ENCODE data around the gene HSP90AB1.

DNA sequence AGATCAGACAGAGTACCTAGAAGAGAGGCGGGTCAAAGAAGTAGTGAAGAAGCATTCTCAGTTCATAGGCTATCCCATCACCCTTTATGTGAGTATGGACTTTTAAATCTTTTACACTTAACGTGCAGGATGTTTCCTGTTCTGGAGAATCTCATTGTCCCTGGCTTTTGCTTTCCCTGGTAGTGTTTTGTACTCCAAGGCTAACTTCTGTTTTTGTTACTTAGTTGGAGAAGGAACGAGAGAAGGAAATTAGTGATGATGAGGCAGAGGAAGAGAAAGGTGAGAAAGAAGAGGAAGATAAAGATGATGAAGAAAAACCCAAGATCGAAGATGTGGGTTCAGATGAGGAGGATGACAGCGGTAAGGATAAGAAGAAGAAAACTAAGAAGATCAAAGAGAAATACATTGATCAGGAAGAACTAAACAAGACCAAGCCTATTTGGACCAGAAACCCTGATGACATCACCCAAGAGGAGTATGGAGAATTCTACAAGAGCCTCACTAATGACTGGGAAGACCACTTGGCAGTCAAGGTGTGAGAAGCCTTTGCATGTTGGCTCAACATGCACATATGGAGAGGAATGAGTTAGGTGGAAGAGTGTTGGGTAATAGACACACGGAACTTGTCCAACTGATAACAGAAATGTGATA is 3.3 kb downstream of the HSP90AB1 start:
- TF ChIP-seq, protein P1, sequence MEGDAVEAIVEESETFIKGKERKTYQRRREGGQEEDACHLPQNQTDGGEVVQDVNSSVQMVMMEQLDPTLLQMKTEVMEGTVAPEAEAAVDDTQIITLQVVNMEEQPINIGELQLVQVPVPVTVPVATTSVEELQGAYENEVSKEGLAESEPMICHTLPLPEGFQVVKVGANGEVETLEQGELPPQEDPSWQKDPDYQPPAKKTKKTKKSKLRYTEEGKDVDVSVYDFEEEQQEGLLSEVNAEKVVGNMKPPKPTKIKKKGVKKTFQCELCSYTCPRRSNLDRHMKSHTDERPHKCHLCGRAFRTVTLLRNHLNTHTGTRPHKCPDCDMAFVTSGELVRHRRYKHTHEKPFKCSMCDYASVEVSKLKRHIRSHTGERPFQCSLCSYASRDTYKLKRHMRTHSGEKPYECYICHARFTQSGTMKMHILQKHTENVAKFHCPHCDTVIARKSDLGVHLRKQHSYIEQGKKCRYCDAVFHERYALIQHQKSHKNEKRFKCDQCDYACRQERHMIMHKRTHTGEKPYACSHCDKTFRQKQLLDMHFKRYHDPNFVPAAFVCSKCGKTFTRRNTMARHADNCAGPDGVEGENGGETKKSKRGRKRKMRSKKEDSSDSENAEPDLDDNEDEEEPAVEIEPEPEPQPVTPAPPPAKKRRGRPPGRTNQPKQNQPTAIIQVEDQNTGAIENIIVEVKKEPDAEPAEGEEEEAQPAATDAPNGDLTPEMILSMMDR (IDR thresholded peaks at IDR 0.05): no peak
- TF ChIP-seq, protein P2, sequence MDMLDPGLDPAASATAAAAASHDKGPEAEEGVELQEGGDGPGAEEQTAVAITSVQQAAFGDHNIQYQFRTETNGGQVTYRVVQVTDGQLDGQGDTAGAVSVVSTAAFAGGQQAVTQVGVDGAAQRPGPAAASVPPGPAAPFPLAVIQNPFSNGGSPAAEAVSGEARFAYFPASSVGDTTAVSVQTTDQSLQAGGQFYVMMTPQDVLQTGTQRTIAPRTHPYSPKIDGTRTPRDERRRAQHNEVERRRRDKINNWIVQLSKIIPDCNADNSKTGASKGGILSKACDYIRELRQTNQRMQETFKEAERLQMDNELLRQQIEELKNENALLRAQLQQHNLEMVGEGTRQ (IDR thresholded peaks at IDR 0.05): no peak
- TF ChIP-seq POLR2AphosphoS2 (conservative IDR thresholded peaks at IDR 0.05; ENCODE audit: low read length) (no peak), RAD21 (conservative IDR thresholded peaks at IDR 0.05 in 1 of 2, IDR thresholded peaks at IDR 0.05 in 1 of 2) (no peak), BHLHE40 (IDR thresholded peaks at IDR 0.05; ENCODE audit: low read depth, low read length) (no peak), EP300 (IDR thresholded peaks at IDR 0.05) (no peak), JUNB (IDR thresholded peaks at IDR 0.05) (no peak)

All from A549 (cell line).